ENCODE results near the gene SLC35A3. TPM values are rescaled to one million over a fixed set of nuclear protein-coding genes. Genes with fewer than 3 reads are reported as not detected.

Gene SLC35A3
- total RNA-seq, 1 experiment from 2014 or later: 21.6 TPM

- H3K4me3 ChIP-seq (replicated peaks in 1 of 2; ENCODE audit: low read depth in 1 of 2, low read length in 2 of 2): no peak overlapping the region
- no peak overlapping the region for H2AFZ ChIP-seq (ENCODE audit: low read depth, low read length, poor library complexity, severe bottlenecking)
- peaks cover 3% of the 10 kb centered on the region; the same call in 1 of the 2 replicates for H4K20me1 ChIP-seq (ENCODE audit: insufficient read depth)
- intact Hi-C loops (cut with micrococcal nuclease): loop anchor here (2.0 kb wide), 1 partner anchor 424 kb away; no protein-coding TSS in a partner anchor
- H3K4me2 ChIP-seq (ENCODE audit: low read length): no peak overlapping the region
- no peaks in the 10 kb centered on the region for H3K9me2 ChIP-seq (ENCODE audit: insufficient read depth)
- peaks cover 32% of the 10 kb centered on the region for H3K79me2 ChIP-seq (ENCODE audit: insufficient read depth, low read length)
- H3K9me3 ChIP-seq (ENCODE audit: control insufficient read depth in 1 of 2, insufficient read depth in 1 of 2, low read depth in 1 of 2, low read length in 2 of 2): no peaks in the 10 kb centered on the region
- no peak overlapping the region for H3K9ac ChIP-seq (ENCODE audit: low read length)
- H3K4me1 ChIP-seq (ENCODE audit: control insufficient read depth in 1 of 2, insufficient read depth in 2 of 2, low read length in 2 of 2): peaks cover 0 to 19% of the 10 kb centered on the region in 2 experiments; a peak in 2 of 4 replicates
- ATAC-seq: no peak
- ChIA-PET RAD21 (ENCODE audit: low non-redundant PET in 1 of 2, low total read pairs in 2 of 2, uncharacterized antibody in 2 of 2, unreplicated experiment in 2 of 2) (no interaction called here), POLR2A (no interaction called here), CTCF (no interaction called here)
- no peak for DNase-seq (ENCODE audit: low read depth, low spot score)
- TF ChIP-seq SIN3A (IDR thresholded peaks at IDR 0.05; ENCODE audit: low read depth): no peak
- TF ChIP-seq JUND (IDR thresholded peaks at IDR 0.05): no peak
- no peak for TF ChIP-seq SP1 (IDR thresholded peaks at IDR 0.05; ENCODE audit: low read depth)
- no peak for TF ChIP-seq ZFX (IDR thresholded peaks at IDR 0.05)
- no peak for TF ChIP-seq MAX (IDR thresholded peaks at IDR 0.05)
- no peak for TF ChIP-seq SRF (IDR thresholded peaks at IDR 0.05; ENCODE audit: low read depth)
- TF ChIP-seq REST (IDR thresholded peaks at IDR 0.05; ENCODE audit: low read depth): no peak
- no peak for TF ChIP-seq EGR1 (IDR thresholded peaks at IDR 0.05; ENCODE audit: low read depth)
- no peak for TF ChIP-seq FOSL1 (IDR thresholded peaks at IDR 0.05; ENCODE audit: low read depth)
- no peak for TF ChIP-seq CTCF (IDR thresholded peaks at IDR 0.05 in 2 of 3, conservative IDR thresholded peaks at IDR 0.05 in 1 of 3; ENCODE audit: borderline replicate concordance in 1 of 3, insufficient read depth in 1 of 3, low read depth in 2 of 3, low read length in 2 of 3)
- no peaks in the 10 kb centered on the region for H3K27me3 ChIP-seq (ENCODE audit: insufficient read depth, low read length)
- H3K27ac ChIP-seq (ENCODE audit: low read depth, low read length): no peak overlapping the region
- H3K36me3 ChIP-seq (ENCODE audit: control insufficient read depth in 1 of 2, insufficient read depth in 2 of 2, low read length in 2 of 2): no peaks in the 10 kb centered on the region
- BruUV-seq (replicated peaks): no TSS peak
Observed at GRCh38 chr1:100035214-100035613, 65.4 kb downstream of the SLC35A3 start.
